TTC549 (cell line): Measurements from ENCODE around the gene TMSB15C.

Experiments
- FAIRE-seq: peaks from 2 replicates; lab custom pipeline; 2012; peaks lifted over from hg19 to GRCh38; lab: Jason Lieb, UNC

Gene TMSB15C

GRCh38 chrX:104045642-104046041 is 30.4 kb downstream of the TMSB15C start:
- FAIRE-seq: no peak

GRCh38 chrX:104041003-104041402 is 35.0 kb downstream of the TMSB15C start:
- no peak for FAIRE-seq

DNA sequence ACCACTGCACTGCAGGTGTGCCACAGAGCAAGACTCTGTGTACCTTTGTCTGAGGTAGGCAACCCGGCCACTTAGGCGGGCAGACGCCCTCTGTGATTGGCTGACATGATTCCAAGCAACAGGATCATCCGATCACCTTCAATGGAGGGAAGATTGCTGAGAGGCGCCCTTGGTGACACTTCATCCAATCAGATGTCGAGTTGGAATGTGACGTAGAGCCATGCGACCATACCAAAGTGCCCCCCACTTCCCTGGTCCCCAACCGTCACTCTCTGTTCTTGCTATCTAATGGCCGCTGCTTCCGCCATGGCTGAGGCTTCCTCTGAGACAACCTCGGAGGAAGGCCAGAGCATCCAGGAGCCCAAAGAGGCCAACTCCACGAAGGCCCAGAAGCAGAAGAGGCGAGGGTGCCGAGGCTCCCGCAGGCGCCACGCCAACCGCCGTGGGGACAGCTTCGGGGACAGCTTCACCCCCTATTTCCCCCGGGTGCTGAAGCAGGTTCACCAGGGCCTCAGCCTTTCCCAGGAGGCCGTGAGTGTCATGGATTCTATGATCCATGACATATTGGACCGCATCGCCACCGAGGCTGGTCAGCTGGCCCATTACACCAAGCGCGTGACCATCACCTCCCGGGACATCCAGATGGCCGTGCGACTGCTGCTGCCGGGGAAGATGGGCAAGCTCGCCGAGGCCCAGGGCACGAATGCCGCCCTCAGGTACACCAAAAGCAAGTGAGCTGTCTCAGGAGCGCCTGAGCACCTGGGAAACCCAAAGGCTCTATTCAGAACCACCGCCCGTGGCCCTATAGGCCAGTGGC is 36.1 kb downstream of the TMSB15C start, which contains the start of gene H2BW2:
Gene H2BW2, plus strand, starts transcription at position 268 of the 817 bp plus-strand sequence. Its CDS starts 39 bp downstream, at position 307.
- no peak for FAIRE-seq
